A549 (cell line): ENCODE data around the gene TBC1D16.

ENCODE experiments used
- MAZ ChIP-seq: fragments of 150-350 bp; IDR thresholded peaks from 2 replicates; pipeline ENCODE4 v1.6.1; 2014; ENCODE audit warnings: antibody characterized with exemption, low read depth, low read length, borderline replicate concordance
- NPAS2 ChIP-seq: fragments of 250-450 bp; sonication (Bioruptor Pico); IDR thresholded peaks from 2 replicates; pipeline ENCODE4 v1.8.0; 2022; ENCODE audit warnings: mild to moderate bottlenecking, moderate library complexity, borderline replicate concordance
- TF ChIP-seq, protein P1 (sequence below): IDR thresholded peaks from 2 replicates; pipeline ENCODE4 v1.6.1; 2012

DNA sequence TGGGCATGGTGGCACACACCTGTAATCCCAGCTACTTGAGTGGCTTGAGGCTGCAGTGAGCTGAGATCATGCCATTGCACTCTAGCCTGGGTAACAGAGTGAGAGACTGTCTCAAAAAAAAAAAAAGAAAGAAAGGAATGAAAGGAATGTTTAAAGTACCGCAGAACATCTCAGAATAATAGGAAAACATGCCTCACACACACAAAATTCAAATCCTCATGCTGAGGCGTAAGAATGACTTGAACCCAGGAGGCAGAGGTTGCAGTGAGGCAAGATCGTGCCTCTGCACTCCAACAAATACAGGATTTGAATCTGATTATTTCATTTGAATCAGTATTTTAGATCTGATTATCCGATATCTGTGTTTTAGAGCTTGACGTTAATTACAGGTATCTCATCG, 44.4 kb upstream of the TBC1D16 start:
- TF ChIP-seq NPAS2 (CRISPR knock-in tag) = no peak
- no peak for TF ChIP-seq MAZ
- TF ChIP-seq, protein P1, sequence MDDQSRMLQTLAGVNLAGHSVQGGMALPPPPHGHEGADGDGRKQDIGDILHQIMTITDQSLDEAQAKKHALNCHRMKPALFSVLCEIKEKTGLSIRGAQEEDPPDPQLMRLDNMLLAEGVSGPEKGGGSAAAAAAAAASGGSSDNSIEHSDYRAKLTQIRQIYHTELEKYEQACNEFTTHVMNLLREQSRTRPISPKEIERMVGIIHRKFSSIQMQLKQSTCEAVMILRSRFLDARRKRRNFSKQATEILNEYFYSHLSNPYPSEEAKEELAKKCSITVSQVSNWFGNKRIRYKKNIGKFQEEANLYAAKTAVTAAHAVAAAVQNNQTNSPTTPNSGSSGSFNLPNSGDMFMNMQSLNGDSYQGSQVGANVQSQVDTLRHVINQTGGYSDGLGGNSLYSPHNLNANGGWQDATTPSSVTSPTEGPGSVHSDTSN = no peak
